IMR-90 (cell line): ENCODE data around the gene IFT57. TPM values are rescaled to one million over a fixed set of nuclear protein-coding genes. Genes with fewer than 3 reads are reported as not detected.

Experiments
- ATAC-seq: fragments of 200-7000 bp; cut with Tn5 transposase; 2 replicates; pipeline ENCODE4 v1.9.1; 2020; ENCODE audit warnings: low read depth, mild to moderate bottlenecking, moderate library complexity
- BruUV-seq: library from RNA; stranded (reverse); fragments of 400-500 nt; replicated peaks from 2 replicates; lab custom pipeline; 2021; lab: Mats Ljungman, UMichigan
- CTCF ChIA-PET: fragments of 300-600 bp; formaldehyde crosslinking; extraction: SDS; loops from one replicate; lab custom pipeline; 2021; ENCODE audit warnings: antibody characterized with exemption; lab: Yijun Ruan, JAX
- POLR2A ChIA-PET: fragments of 300-600 bp; sonication (Branson Sonifier 250); formaldehyde crosslinking; loops from one replicate; lab custom pipeline; 2022; ENCODE audit warnings: antibody characterized with exemption; ENCODE audit not compliant: unreplicated experiment; lab: Charles Lee
- DNase-seq: peaks from one replicate; pipeline ENCODE4 v3.0.0; 2013
- H2AFZ ChIP-seq: replicated peaks from 2 replicates; pipeline ENCODE3; 2013; ENCODE audit warnings: low read length, mild to moderate bottlenecking; ENCODE audit not compliant: poor library complexity
- H2AK5ac ChIP-seq: 2 replicates; pipeline ENCODE4 v1.6.1; 2013; ENCODE audit warnings: low read depth, low read length, inconsistent platforms
- H2AK9ac ChIP-seq: replicated peaks from 2 replicates; pipeline ENCODE3; 2013; ENCODE audit warnings: mild to moderate bottlenecking, low read depth, low read length, moderate library complexity; ENCODE audit not compliant: poor library complexity
- H2BK120ac ChIP-seq: 2 replicates; pipeline ENCODE4 v1.6.1; 2013; ENCODE audit warnings: low read depth, low read length, inconsistent platforms
- H2BK15ac ChIP-seq: 3 replicates; pipeline ENCODE4 v1.6.1; 2013; ENCODE audit warnings: low read depth, low read length, inconsistent platforms
- H2BK20ac ChIP-seq: 2 replicates; pipeline ENCODE4 v1.6.1; 2013; ENCODE audit warnings: low read depth, mild to moderate bottlenecking, inconsistent platforms, low read length, moderate library complexity
- H2BK5ac ChIP-seq: 2 replicates; pipeline ENCODE4 v1.6.1; 2013; ENCODE audit warnings: mild to moderate bottlenecking, low read depth, low read length, inconsistent platforms; ENCODE audit not compliant: poor library complexity, severe bottlenecking
- H3K14ac ChIP-seq: replicated peaks from 2 replicates; pipeline ENCODE4 v1.6.1; 2013; ENCODE audit warnings: low read depth, low read length, inconsistent platforms
- H3K18ac ChIP-seq: 2 replicates; pipeline ENCODE4 v1.6.1; 2013; ENCODE audit warnings: low read depth, low read length, control low read depth
- H3K23ac ChIP-seq: 2 replicates; pipeline ENCODE4 v1.6.1; 2013; ENCODE audit warnings: low read depth, low read length, inconsistent platforms
- H3K27ac ChIP-seq: 2 replicates; pipeline ENCODE4 v1.5.1; 2013; ENCODE audit warnings: mild to moderate bottlenecking, control low read depth, low read length; ENCODE audit not compliant: insufficient read depth
- H3K27me3 ChIP-seq: 2 replicates; pipeline ENCODE4 v1.6.1; 2013; ENCODE audit warnings: low read length; ENCODE audit not compliant: control insufficient read depth, insufficient read depth
- H3K36me3 ChIP-seq: 2 replicates; pipeline ENCODE4 v1.6.1; 2013; ENCODE audit warnings: low read length, mixed read lengths; ENCODE audit not compliant: control insufficient read depth, insufficient read depth
- H3K4ac ChIP-seq: 2 replicates; pipeline ENCODE4 v1.6.1; 2013; ENCODE audit warnings: low read depth, low read length, inconsistent platforms
- H3K4me1 ChIP-seq: 2 replicates; pipeline ENCODE4 v1.6.1; 2013; ENCODE audit warnings: low read length, mixed read lengths; ENCODE audit not compliant: control insufficient read depth, insufficient read depth
- H3K4me2 ChIP-seq: 2 replicates; pipeline ENCODE4 v1.6.1; 2013; ENCODE audit warnings: low read depth, mild to moderate bottlenecking, control low read depth, low read length, moderate library complexity
- H3K4me3 ChIP-seq: 2 replicates; pipeline ENCODE4 v1.5.1; 2013; ENCODE audit warnings: low read depth, mild to moderate bottlenecking, control low read depth, low read length, moderate library complexity; ENCODE audit not compliant: insufficient read depth
- H3K56ac ChIP-seq: 2 replicates; pipeline ENCODE4 v1.6.1; 2013; ENCODE audit warnings: low read length, inconsistent platforms; ENCODE audit not compliant: insufficient read depth; ENCODE audit errors: extremely low read depth
- H3K79me1 ChIP-seq, 2 experiments: 2 replicates each; pipeline ENCODE4 v1.6.1; 2013; ENCODE audit warnings: low read length in 2 of 2, inconsistent platforms in 1 of 2, low read depth in 1 of 2
- H3K9ac ChIP-seq: 2 replicates; pipeline ENCODE4 v1.6.1; 2013; ENCODE audit warnings: low read depth, low read length, control low read depth
- H3K9me1 ChIP-seq: 2 replicates; pipeline ENCODE4 v1.6.1; 2013; ENCODE audit warnings: low read length, inconsistent platforms; ENCODE audit not compliant: insufficient read depth
- H3K9me3 ChIP-seq: 2 replicates; pipeline ENCODE4 v1.6.1; 2013; ENCODE audit warnings: low read length; ENCODE audit not compliant: control insufficient read depth, insufficient read depth
- H4K20me1 ChIP-seq: 2 replicates; pipeline ENCODE4 v1.6.1; 2013; ENCODE audit warnings: low read length, inconsistent platforms; ENCODE audit not compliant: insufficient read depth
- H4K5ac ChIP-seq: 2 replicates; pipeline ENCODE4 v1.6.1; 2013; ENCODE audit warnings: mild to moderate bottlenecking, low read depth, low read length, control low read depth
- H4K8ac ChIP-seq, 2 experiments: 2 replicates each; pipeline ENCODE4 v1.6.1; 2013; ENCODE audit warnings: low read depth in 2 of 2, low read length in 2 of 2, control low read depth in 1 of 2, inconsistent platforms in 1 of 2
- H4K91ac ChIP-seq: 2 replicates; pipeline ENCODE4 v1.6.1; 2013; ENCODE audit warnings: low read depth, low read length, inconsistent platforms; ENCODE audit not compliant: insufficient read depth
- CEBPB ChIP-seq: IDR thresholded peaks from 2 replicates; pipeline ENCODE4 v1.6.1; 2012; ENCODE audit warnings: low read depth, low read length, improper control_type of control experiment
- SMC3 ChIP-seq: fragments of 150-350 bp; IDR thresholded peaks from 2 replicates; pipeline ENCODE4 v1.6.1; 2016; ENCODE audit warnings: low read depth, mild to moderate bottlenecking, antibody characterized with exemption, low read length, moderate library complexity
- WGBS, 2 experiments: methylation state at CpG; one replicate each; pipeline versions ENCODE4 v1.1.5 to v1.1.7; 2013; ENCODE audit warnings: missing lambda C conversion rate in 2 of 2; ENCODE audit not compliant: insufficient read length in 1 of 2; ENCODE audit errors: extremely low coverage in 2 of 2; 5-methylcytosine and 5-hydroxymethylcytosine counted together
- dilution Hi-C: fragments of 300-500 bp; cut with HindIII; formaldehyde crosslinking; loops from one replicate; pipeline ENCODE4 v1.14.3; 2018; ENCODE audit warnings: low sequenced_read_pairs; ENCODE audit not compliant: unreplicated experiment
- in situ Hi-C: fragments of 300-500 bp; cut with MboI; formaldehyde crosslinking; loops from 3 replicates; pipeline ENCODE4 v1.14.3; 2019; ENCODE audit warnings: low sequenced_read_pairs, inconsistent platforms, mixed read lengths
- intact Hi-C: fragments of 100-400 bp; cut with micrococcal nuclease; formaldehyde crosslinking; loops from 2 replicates; pipeline ENCODE4 v1.10.0; 2022
- polyA plus RNA-seq, 3 experiments: library from polyadenylated mRNA; depleted of rRNA; stranded (reverse); fragments of >200 nt; gene quantifications; 2 replicates each; pipeline ENCODE4 v1.2.3, GENCODE V29; 2012; ENCODE audit warnings: low replicate concordance in 1 of 3
- total RNA-seq: library from RNA; depleted of rRNA; stranded (reverse); fragments of >200 nt; gene quantifications from 2 replicates; pipeline ENCODE4 v1.2.3, GENCODE V29; 2012

Gene IFT57
- total and polyA plus RNA-seq, 2 of the 4 experiments (the other 2 are of a cell fraction), result 30.0 to 35.3 TPM

- Histone ChIP-seq H3K18ac (no peak overlapping the region), H3K56ac (no peak overlapping the region), H2BK5ac (no peak overlapping the region), H4K8ac (peak overlapping the region in 1 of 2 experiments; percentile 77; a peak in 1 of 4 replicates), H3K4me3 (no peak overlapping the region), H3K23ac (0 out of 2 replicates have a peak overlapping the region, but pooled peaks have one; percentile 59), H3K9ac (no peak overlapping the region), H2AK9ac (no peak overlapping the region), H2BK120ac (peak overlapping the region; percentile 70), H2AK5ac (0 out of 2 replicates have a peak overlapping the region, but pooled peaks have one; percentile 4), H2BK20ac (no peak overlapping the region), H3K4me1 (peaks cover 3% of the 10 kb centered on the region), H3K27me3 (no peaks in the 10 kb centered on the region), H3K14ac (peak overlapping the region; percentile 50; the same call in 1 of the 2 replicates), H3K79me1 (no peaks in the 10 kb centered on the region), H2BK15ac (no peak overlapping the region), H4K5ac (no peak overlapping the region), H4K20me1 (no peaks in the 10 kb centered on the region), H4K91ac (peak overlapping the region; percentile 40), H3K9me3 (no peaks in the 10 kb centered on the region), H3K4me2 (no peak overlapping the region), H3K27ac (no peak overlapping the region), H3K4ac (peak overlapping the region; percentile 37), H2AFZ (no peak overlapping the region), H3K36me3 (peaks cover 1% of the 10 kb centered on the region; the same call in 1 of the 2 replicates), H3K9me1 (peaks cover 4% of the 10 kb centered on the region; the same call in 1 of the 2 replicates)
- POLR2A ChIA-PET, result no interaction called here
- ATAC-seq (peak; percentile 49), DNase-seq (peak; percentile 76)
- CTCF ChIA-PET, result interaction anchor here (0.5 to 0.6 kb wide), 2 partner anchors 78 to 941 kb away, joined by 3 to 6 read pairs; no protein-coding TSS in a partner anchor
- WGBS, 2 experiments, result 66% methylated on average over 3 of the region's 7 CpGs; no CpG with 5 or more reads in 1 of the 2 experiments
- TF ChIP-seq SMC3 (no peak), CEBPB (peak; percentile 77)
- in situ Hi-C loops (no loop called here), intact Hi-C loops (loop anchor here (10.0 kb wide), 1 partner anchor 246 kb away; no protein-coding TSS in a partner anchor), dilution Hi-C loops (no loop called here)
- BruUV-seq, result no TSS peak
These were observed 63.1 kb downstream of the IFT57 start for GRCh38 chr3:108159105-108159504.
